SU-DHL-6 (cell line): ENCODE results near the gene HUNK.

Source experiments
- EZH2phosphoT487 ChIP-seq: fragments of 200-600 bp; sonication (generic), shearing (Covaris generic); conservative IDR thresholded peaks from 2 replicates; pipeline ENCODE4 v1.6.1; 2018; ENCODE audit warnings: mild to moderate bottlenecking, antibody characterized with exemption, low read length, moderate library complexity, mixed read lengths
- TF ChIP-seq, protein P1 (sequence below): fragments of 200-600 bp; sonication (generic); IDR thresholded peaks from one replicate; pipeline ENCODE4 v1.5.1; 2017; ENCODE audit warnings: antibody characterized with exemption, mild to moderate bottlenecking, low read length, moderate library complexity; ENCODE audit not compliant: insufficient read depth, poor library complexity, severe bottlenecking

DNA sequence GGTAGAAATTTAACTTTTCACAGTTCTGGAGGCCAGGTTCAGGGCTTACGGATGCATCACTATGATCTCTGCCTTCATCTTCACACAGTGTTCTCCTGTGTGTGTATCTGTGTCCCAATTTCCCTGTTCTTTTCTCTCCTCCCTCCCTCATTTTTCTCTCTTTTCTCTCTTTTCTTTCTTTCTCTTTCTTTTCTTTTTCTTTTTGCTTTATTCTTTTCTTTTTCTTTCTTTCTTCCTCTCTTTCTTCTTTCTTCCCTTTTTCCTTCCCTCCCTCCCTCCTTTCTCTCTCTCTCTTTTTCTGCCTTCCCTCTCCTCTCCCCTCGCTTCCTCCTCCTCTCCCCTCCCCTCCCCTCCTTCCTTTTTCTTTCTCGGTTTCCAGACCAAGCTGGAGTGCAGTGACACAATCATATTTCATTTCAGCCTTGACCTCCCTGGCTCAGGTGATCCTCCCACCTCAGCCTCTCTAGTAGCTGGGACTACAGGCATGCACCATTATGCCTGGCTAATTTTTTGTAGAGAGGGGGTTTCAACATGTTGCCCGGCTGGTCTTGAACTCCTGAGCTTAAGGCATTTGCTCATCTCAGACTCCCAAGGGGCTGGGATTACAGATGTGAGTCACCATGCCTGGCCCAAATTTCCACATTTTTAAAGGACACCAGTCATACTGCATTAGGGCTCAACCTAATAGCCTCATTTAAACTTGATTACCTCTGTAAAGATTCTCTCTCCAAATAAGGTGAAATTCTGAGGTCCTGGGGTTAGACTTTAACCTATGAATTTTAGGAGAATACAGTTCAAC lies 115.9 kb downstream of the HUNK start:
- TF ChIP-seq, protein P1, sequence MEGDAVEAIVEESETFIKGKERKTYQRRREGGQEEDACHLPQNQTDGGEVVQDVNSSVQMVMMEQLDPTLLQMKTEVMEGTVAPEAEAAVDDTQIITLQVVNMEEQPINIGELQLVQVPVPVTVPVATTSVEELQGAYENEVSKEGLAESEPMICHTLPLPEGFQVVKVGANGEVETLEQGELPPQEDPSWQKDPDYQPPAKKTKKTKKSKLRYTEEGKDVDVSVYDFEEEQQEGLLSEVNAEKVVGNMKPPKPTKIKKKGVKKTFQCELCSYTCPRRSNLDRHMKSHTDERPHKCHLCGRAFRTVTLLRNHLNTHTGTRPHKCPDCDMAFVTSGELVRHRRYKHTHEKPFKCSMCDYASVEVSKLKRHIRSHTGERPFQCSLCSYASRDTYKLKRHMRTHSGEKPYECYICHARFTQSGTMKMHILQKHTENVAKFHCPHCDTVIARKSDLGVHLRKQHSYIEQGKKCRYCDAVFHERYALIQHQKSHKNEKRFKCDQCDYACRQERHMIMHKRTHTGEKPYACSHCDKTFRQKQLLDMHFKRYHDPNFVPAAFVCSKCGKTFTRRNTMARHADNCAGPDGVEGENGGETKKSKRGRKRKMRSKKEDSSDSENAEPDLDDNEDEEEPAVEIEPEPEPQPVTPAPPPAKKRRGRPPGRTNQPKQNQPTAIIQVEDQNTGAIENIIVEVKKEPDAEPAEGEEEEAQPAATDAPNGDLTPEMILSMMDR, result no peak
- no peak for TF ChIP-seq EZH2phosphoT487
